Esophagus squamous epithelium (tissue), 4 donors: ENCODE data around the gene QPRT.
"Not testable (repeated sequence)": the region's sequence is repeated elsewhere in the genome, so short reads cannot be mapped to it uniquely, and the experiment has no call there.

Source experiments
- POLR2A ChIP-seq, 4 donors: fragments of 450-650 bp; IDR thresholded peaks; one replicate each; pipeline ENCODE4 v1.6.1; 2017; ENCODE audit warnings: antibody characterized with exemption in 4 of 4, mild to moderate bottlenecking in 4 of 4, moderate library complexity in 3 of 4
- TF ChIP-seq, protein P1 (sequence below), 6 experiments: fragments of 450-650 bp in 4 of 6; fragments of 200-600 bp in 2 of 6; sonication (generic) in 2 of 6; IDR thresholded peaks; one replicate each; pipeline ENCODE4 v1.5.1; 2016 to 2019; ENCODE audit warnings: antibody characterized with exemption in 6 of 6, mild to moderate bottlenecking in 4 of 6, moderate library complexity in 4 of 6

DNA sequence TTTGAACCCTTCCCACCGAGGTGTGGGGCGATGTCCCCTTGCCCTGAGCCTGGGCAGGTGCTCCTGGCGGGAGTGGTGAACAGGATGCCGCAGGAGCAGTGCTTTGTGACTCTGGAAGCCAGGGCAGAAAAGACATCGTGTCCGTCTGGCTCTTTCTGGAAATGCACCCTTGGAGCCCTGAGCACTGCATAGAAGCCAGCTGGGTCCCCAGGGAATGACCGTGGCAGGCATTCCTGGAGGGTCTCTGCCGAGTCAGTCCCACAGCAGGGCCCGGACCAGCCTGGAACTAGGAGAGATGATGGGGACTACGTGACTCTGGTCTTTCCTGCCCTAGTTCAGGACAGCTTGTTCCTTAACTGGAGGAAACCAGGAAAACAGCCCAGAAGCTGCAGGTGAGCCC lies 49.7 kb upstream of the QPRT start:
- TF ChIP-seq POLR2A (IDR thresholded peaks at IDR 0.05) = not testable (repeated sequence)
- TF ChIP-seq, protein P1, sequence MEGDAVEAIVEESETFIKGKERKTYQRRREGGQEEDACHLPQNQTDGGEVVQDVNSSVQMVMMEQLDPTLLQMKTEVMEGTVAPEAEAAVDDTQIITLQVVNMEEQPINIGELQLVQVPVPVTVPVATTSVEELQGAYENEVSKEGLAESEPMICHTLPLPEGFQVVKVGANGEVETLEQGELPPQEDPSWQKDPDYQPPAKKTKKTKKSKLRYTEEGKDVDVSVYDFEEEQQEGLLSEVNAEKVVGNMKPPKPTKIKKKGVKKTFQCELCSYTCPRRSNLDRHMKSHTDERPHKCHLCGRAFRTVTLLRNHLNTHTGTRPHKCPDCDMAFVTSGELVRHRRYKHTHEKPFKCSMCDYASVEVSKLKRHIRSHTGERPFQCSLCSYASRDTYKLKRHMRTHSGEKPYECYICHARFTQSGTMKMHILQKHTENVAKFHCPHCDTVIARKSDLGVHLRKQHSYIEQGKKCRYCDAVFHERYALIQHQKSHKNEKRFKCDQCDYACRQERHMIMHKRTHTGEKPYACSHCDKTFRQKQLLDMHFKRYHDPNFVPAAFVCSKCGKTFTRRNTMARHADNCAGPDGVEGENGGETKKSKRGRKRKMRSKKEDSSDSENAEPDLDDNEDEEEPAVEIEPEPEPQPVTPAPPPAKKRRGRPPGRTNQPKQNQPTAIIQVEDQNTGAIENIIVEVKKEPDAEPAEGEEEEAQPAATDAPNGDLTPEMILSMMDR (IDR thresholded peaks at IDR 0.05) = not testable (repeated sequence)
